Measurements from ENCODE around the gene ZNF597.

DNA sequence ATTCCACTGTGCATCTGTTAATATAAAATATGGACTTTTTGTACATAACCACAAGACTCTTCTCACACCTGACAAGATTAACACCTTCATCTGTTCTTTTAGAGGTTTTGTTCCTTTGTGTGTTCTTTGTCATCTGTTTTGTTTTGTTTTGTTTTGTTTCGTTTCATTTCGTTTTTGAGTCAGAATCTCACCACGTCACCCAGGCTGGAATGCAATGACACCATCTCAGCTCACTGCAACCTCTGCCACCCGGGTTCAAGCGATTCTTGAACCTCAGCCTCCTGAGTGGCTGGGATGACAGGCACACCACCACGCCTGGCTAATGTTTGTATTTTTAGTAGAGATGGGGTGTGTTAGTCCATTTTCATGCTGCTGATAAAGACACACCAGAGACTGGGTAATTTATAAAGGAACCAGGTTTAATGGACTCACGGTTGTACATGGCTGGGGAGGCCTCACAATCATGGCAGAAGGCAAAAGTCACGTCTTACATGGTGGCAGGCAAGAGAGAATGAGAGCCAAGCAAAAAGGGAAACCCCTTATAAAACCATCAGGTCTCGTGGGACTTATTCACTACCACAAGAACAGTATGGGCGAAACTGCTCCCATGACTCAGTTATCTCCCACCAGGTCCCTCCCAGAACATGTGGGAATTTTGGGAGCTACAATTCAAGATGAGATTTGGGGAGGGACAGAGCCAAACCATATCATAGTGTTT lies 29.7 kb upstream of the ZNF597 start:
- TF ChIP-seq POLR2AphosphoS2 (IDR thresholded peaks at IDR 0.05; ENCODE audit: low read depth, low read length) = no peak
- no peak for TF ChIP-seq POLR2A (IDR thresholded peaks at IDR 0.05; ENCODE audit: low read depth, low read length)
- TF ChIP-seq EP300 (IDR thresholded peaks at IDR 0.05; ENCODE audit: borderline replicate concordance in 1 of 2, control insufficient read depth in 1 of 2, low read depth in 2 of 2, low read length in 2 of 2) = no peak
- TF ChIP-seq TBL1XR1 (IDR thresholded peaks at IDR 0.05; ENCODE audit: low read depth, low read length) = no peak
- TF ChIP-seq, protein P1, sequence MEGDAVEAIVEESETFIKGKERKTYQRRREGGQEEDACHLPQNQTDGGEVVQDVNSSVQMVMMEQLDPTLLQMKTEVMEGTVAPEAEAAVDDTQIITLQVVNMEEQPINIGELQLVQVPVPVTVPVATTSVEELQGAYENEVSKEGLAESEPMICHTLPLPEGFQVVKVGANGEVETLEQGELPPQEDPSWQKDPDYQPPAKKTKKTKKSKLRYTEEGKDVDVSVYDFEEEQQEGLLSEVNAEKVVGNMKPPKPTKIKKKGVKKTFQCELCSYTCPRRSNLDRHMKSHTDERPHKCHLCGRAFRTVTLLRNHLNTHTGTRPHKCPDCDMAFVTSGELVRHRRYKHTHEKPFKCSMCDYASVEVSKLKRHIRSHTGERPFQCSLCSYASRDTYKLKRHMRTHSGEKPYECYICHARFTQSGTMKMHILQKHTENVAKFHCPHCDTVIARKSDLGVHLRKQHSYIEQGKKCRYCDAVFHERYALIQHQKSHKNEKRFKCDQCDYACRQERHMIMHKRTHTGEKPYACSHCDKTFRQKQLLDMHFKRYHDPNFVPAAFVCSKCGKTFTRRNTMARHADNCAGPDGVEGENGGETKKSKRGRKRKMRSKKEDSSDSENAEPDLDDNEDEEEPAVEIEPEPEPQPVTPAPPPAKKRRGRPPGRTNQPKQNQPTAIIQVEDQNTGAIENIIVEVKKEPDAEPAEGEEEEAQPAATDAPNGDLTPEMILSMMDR (IDR thresholded peaks at IDR 0.05 in 2 of 3, conservative IDR thresholded peaks at IDR 0.05 in 1 of 3; ENCODE audit: control insufficient read depth in 2 of 3, extremely low read depth in 1 of 3, insufficient read depth in 1 of 3, low read depth in 3 of 3, low read length in 3 of 3) = no peak
- no peak for TF ChIP-seq ASH2L (IDR thresholded peaks at IDR 0.05; ENCODE audit: borderline replicate concordance, low read depth)
- TF ChIP-seq NBN (IDR thresholded peaks at IDR 0.05) = no peak
- no peak for TF ChIP-seq SIN3A (IDR thresholded peaks at IDR 0.05; ENCODE audit: low read depth, low read length)
- TF ChIP-seq CREM (IDR thresholded peaks at IDR 0.05; ENCODE audit: low read depth) = no peak
- TF ChIP-seq RAD51 (IDR thresholded peaks at IDR 0.05) = no peak
- no peak for TF ChIP-seq GABPA (IDR thresholded peaks at IDR 0.05; ENCODE audit: low read depth)
